8988T (cell line): Measurements from ENCODE around the gene LEFTY1.
"Not testable (repeated sequence)": the region's sequence is repeated elsewhere in the genome, so short reads cannot be mapped to it uniquely, and the experiment has no call there.

ENCODE experiments used
- DNase-seq: peaks from one replicate; pipeline ENCODE4 v3.0.0; 2011

The LEFTY1 gene

GRCh38 chr1:225888898-225889601, at the start of gene LEFTY1:
Gene LEFTY1 (minus strand): TSS chr1:225889146. CDS start chr1:225889066, 80 bp downstream.
- DNase-seq: no peak

- no peak for DNase-seq
Observed at GRCh38 chr1:225937048-225937968, 48.4 kb upstream of the LEFTY1 start.

GRCh38 chr1:225936523-225936922, 47.6 kb upstream of the LEFTY1 start:
- no peak for DNase-seq

GRCh38 chr1:225936086-225936485, 47.1 kb upstream of the LEFTY1 start:
- DNase-seq: not testable (repeated sequence)

GRCh38 chr1:225934711-225935110, 45.8 kb upstream of the LEFTY1 start:
- no peak for DNase-seq

GRCh38 chr1:225933072-225933471, 44.1 kb upstream of the LEFTY1 start:
- no peak for DNase-seq

- no peak for DNase-seq
Observed at GRCh38 chr1:225931270-225932136, 42.6 kb upstream of the LEFTY1 start.

GRCh38 chr1:225930566-225930965, 41.6 kb upstream of the LEFTY1 start:
- no peak for DNase-seq

- DNase-seq: not testable (repeated sequence)
Observed at GRCh38 chr1:225929462-225929861, 40.5 kb upstream of the LEFTY1 start.

- no peak for DNase-seq
Observed at GRCh38 chr1:225928186-225929175, 39.5 kb upstream of the LEFTY1 start.

GRCh38 chr1:225926551-225927113, 37.7 kb upstream of the LEFTY1 start:
- DNase-seq: no peak

GRCh38 chr1:225923692-225924555, 35.0 kb upstream of the LEFTY1 start, which contains the start of gene PYCR2:
Gene PYCR2 (minus strand): TSS chr1:225924250. CDS start chr1:225924110, 140 bp downstream.
- DNase-seq: peak; percentile 97

GRCh38 chr1:225923381-225923691, 34.4 kb upstream of the LEFTY1 start:
- DNase-seq: no peak

- no peak for DNase-seq
Observed at GRCh38 chr1:225921734-225922709, 33.1 kb upstream of the LEFTY1 start.

GRCh38 chr1:225919906-225920305, 31.0 kb upstream of the LEFTY1 start:
- DNase-seq: no peak

- no peak for DNase-seq
Observed at GRCh38 chr1:225918280-225918679, 29.3 kb upstream of the LEFTY1 start.

GRCh38 chr1:225917536-225917935, 28.6 kb upstream of the LEFTY1 start:
- no peak for DNase-seq

- DNase-seq: no peak
Observed at GRCh38 chr1:225917101-225917500, 28.2 kb upstream of the LEFTY1 start.

GRCh38 chr1:225915538-225915991, 26.6 kb upstream of the LEFTY1 start:
- no peak for DNase-seq
